HK-2 (cell line): ENCODE results near the gene CLEC2L.

ENCODE experiments used
- DNase-seq: peaks from one replicate; pipeline ENCODE4 v3.0.0-alpha.2; 2018; ENCODE audit not compliant: unreplicated experiment

Gene CLEC2L

GRCh38 chr7:139557857-139558581 is 34.5 kb downstream of the CLEC2L start:
- no peak for DNase-seq

- no peak for DNase-seq
Observed at GRCh38 chr7:139559364-139560105, 36.0 kb downstream of the CLEC2L start.

- DNase-seq: no peak
Observed at GRCh38 chr7:139560199-139560598, 36.7 kb downstream of the CLEC2L start.

GRCh38 chr7:139560678-139561077 is 37.2 kb downstream of the CLEC2L start:
- no peak for DNase-seq

- no peak for DNase-seq
Observed at GRCh38 chr7:139562491-139562890, 39.0 kb downstream of the CLEC2L start.

GRCh38 chr7:139562961-139563565 is 39.6 kb downstream of the CLEC2L start:
- DNase-seq: no peak

GRCh38 chr7:139563856-139564255 is 40.4 kb downstream of the CLEC2L start:
- no peak for DNase-seq

GRCh38 chr7:139566075-139566474 is 42.6 kb downstream of the CLEC2L start:
- no peak for DNase-seq

- no peak for DNase-seq
Observed at GRCh38 chr7:139566736-139567646, 43.5 kb downstream of the CLEC2L start.

GRCh38 chr7:139567647-139568345 is 44.3 kb downstream of the CLEC2L start:
- DNase-seq: no peak

GRCh38 chr7:139568346-139568675 is 44.8 kb downstream of the CLEC2L start:
- no peak for DNase-seq

GRCh38 chr7:139568813-139569490 is 45.5 kb downstream of the CLEC2L start:
- no peak for DNase-seq

- no peak for DNase-seq
Observed at GRCh38 chr7:139570119-139570518, 46.6 kb downstream of the CLEC2L start.

GRCh38 chr7:139570626-139571025 is 47.1 kb downstream of the CLEC2L start:
- DNase-seq: no peak

- no peak for DNase-seq
Observed at GRCh38 chr7:139571190-139571589, 47.7 kb downstream of the CLEC2L start.

GRCh38 chr7:139571651-139572050 is 48.2 kb downstream of the CLEC2L start:
- DNase-seq: no peak

- no peak for DNase-seq
Observed at GRCh38 chr7:139572071-139572470, 48.6 kb downstream of the CLEC2L start.

- DNase-seq: no peak
Observed at GRCh38 chr7:139572704-139573385, 49.4 kb downstream of the CLEC2L start.

- DNase-seq: no peak
Observed at GRCh38 chr7:139573871-139574270, 50.4 kb downstream of the CLEC2L start.
